HFFc6 (cell line): ENCODE measurements around the gene CCDC61. TPM values are rescaled to one million over a fixed set of nuclear protein-coding genes. Genes with fewer than 3 reads are reported as not detected.

Experiments
- DNase-seq: peaks from one replicate; pipeline ENCODE4 v3.0.0-alpha.2; 2018
- H3K27ac Mint-ChIP-seq: 2 replicates; pipeline ENCODE4 v1.8.0; 2020; ENCODE audit warnings: mild to moderate bottlenecking, mixed read lengths
- H3K27me3 Mint-ChIP-seq: 2 replicates; pipeline ENCODE4 v1.8.0; 2021; ENCODE audit warnings: mild to moderate bottlenecking, moderate library complexity, mixed read lengths; ENCODE audit not compliant: insufficient read depth
- H3K36me3 Mint-ChIP-seq: 2 replicates; pipeline ENCODE4 v1.8.0; 2021; ENCODE audit warnings: low read depth, mixed read lengths
- H3K4me1 Mint-ChIP-seq: 2 replicates; pipeline ENCODE4 v1.8.0; 2020; ENCODE audit warnings: low read depth, mixed read lengths
- H3K4me3 Mint-ChIP-seq: 2 replicates; pipeline ENCODE4 v1.8.0; 2020; ENCODE audit warnings: mild to moderate bottlenecking, moderate library complexity, mixed read lengths
- H3K9me3 Mint-ChIP-seq: 2 replicates; pipeline ENCODE4 v1.8.0; 2020; ENCODE audit warnings: mild to moderate bottlenecking, mixed read lengths
- total RNA-seq, 6 experiments: library from RNA; stranded (reverse); fragmentation: NEBNext Ultra II Directional; extraction: Animal tissue kit (Norgen Biotek cat#: 25700); gene quantifications; 2 replicates in 1 of 6; 3 replicates in 5 of 6; pipeline ENCODE4 v1.2.3, GENCODE V29; 2021
- TF ChIP-seq, protein P1 (sequence below): fragments of 200-600 bp; sonication (generic); IDR thresholded peaks from 2 replicates; pipeline ENCODE4 v1.5.0; 2021; ENCODE audit warnings: antibody characterized with exemption, mild to moderate bottlenecking

Gene CCDC61
- total RNA-seq, 6 experiments from 2014 or later: 8.6 to 13.1 (median 11.0) TPM

DNA sequence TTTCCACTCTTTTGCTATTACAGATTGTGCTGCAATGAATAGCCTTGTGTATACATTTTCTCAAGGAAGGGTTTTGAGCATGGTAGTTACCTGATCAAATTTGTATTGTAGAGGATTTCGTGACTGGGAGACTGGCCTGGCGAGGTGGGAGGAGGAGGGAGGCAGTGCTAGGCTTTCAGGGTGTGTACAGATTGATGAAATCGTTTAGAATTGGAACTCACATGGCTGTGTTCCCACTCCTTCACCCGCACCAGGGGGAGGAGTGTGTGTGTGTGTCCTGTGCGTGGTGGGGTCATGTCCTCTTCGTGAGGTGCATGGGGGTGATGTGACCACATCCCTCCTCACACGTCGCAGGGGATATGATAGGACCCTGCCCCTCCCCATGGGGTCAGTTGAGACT lies 19.3 kb downstream of the CCDC61 start:
- no peak overlapping the region for H3K27ac Mint-ChIP-seq
- no peak overlapping the region for H3K4me3 Mint-ChIP-seq
- peaks cover 4% of the 10 kb centered on the region; the same call in 1 of the 2 replicates for H3K27me3 Mint-ChIP-seq
- TF ChIP-seq, protein P1, sequence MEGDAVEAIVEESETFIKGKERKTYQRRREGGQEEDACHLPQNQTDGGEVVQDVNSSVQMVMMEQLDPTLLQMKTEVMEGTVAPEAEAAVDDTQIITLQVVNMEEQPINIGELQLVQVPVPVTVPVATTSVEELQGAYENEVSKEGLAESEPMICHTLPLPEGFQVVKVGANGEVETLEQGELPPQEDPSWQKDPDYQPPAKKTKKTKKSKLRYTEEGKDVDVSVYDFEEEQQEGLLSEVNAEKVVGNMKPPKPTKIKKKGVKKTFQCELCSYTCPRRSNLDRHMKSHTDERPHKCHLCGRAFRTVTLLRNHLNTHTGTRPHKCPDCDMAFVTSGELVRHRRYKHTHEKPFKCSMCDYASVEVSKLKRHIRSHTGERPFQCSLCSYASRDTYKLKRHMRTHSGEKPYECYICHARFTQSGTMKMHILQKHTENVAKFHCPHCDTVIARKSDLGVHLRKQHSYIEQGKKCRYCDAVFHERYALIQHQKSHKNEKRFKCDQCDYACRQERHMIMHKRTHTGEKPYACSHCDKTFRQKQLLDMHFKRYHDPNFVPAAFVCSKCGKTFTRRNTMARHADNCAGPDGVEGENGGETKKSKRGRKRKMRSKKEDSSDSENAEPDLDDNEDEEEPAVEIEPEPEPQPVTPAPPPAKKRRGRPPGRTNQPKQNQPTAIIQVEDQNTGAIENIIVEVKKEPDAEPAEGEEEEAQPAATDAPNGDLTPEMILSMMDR: no peak
- peaks cover 4% of the 10 kb centered on the region; the same call in 1 of the 2 replicates for H3K36me3 Mint-ChIP-seq
- H3K4me1 Mint-ChIP-seq: peaks cover 11% of the 10 kb centered on the region
- no peaks in the 10 kb centered on the region for H3K9me3 Mint-ChIP-seq
- DNase-seq: no peak

DNA sequence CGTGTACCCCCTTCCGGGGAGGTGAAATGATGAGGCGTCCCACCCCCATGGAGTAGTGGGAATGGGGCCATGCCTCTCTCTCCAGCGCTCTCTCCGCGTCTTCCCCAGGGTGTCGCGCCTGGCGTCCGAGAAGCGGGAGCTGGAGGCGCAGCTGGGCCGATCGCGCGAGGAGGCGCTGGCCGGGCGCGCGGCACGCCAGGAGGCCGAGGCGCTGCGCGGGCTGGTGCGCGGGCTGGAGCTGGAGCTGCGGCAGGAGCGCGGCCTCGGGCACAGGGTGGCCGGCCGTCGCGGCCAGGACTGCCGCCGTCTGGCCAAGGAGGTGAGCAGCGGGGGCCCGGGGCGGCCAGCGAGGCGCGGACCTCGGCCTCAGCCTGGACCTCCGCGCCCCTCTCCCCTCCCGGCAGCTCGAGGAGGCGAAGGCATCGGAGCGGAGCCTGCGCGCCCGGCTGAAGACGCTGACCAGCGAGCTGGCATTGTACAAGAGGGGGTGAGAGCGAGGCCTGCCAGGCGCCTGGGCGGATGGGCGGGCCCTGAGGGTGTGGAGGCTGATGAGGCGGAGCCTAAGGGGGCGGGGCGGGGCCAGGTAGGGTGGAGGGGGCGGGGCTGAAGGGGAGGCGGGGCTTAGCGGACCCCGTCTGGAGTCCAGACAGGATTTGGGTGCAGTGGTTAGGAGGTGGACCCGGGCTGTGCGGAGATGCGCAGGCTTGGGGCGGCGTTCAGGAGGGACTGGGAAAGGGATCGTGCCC lies 19.8 kb downstream of the CCDC61 start:
- no peak for DNase-seq
- Mint-ChIP-seq H3K27me3 (peaks cover 5% of the 10 kb centered on the region; the same call in 1 of the 2 replicates), H3K4me1 (peaks cover 15% of the 10 kb centered on the region), H3K9me3 (no peaks in the 10 kb centered on the region), H3K4me3 (peak overlapping the region; percentile 49; the same call in 1 of the 2 replicates), H3K36me3 (peaks cover 4% of the 10 kb centered on the region; the same call in 1 of the 2 replicates), H3K27ac (no peak overlapping the region)
- TF ChIP-seq, protein P1: no peak

DNA sequence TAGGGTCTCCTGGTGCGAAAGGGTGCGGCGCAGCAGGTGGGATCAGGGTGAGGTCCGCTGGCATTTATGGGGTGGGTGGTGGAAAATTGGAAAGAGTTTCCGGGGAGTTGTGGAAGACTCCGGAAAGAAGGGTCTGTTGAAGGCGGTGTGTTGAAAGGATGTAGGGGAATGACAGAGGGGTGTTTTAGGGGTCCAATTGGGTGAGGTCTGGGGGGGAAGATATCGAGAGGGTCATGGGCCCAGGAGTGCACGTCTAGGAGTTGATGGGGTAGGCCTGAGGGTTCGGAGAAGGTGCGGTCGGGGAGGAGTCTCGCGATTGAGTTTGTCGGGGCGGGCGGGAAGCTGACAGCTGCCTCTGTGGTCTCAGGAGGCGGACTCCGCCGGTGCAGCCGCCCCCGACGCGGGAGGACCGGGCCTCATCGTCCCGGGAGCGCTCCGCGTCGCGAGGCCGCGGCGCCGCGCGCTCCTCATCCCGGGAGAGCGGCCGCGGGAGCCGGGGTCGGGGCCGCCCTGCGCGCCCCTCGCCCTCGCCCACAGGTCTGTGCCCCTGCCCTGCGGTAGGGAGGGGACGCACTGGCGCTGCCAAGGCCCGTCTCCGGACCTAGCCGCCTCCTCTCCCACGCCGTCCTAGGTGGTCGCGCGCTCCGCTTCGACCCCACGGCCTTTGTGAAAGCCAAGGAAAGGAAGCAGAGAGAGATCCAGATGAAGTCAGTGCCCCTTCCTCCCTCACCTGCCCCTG lies 20.6 kb downstream of the CCDC61 start:
- H3K4me1 Mint-ChIP-seq: peaks cover 19% of the 10 kb centered on the region
- no peak overlapping the region for H3K27ac Mint-ChIP-seq
- peak overlapping the region; percentile 90 for H3K4me3 Mint-ChIP-seq

DNA sequence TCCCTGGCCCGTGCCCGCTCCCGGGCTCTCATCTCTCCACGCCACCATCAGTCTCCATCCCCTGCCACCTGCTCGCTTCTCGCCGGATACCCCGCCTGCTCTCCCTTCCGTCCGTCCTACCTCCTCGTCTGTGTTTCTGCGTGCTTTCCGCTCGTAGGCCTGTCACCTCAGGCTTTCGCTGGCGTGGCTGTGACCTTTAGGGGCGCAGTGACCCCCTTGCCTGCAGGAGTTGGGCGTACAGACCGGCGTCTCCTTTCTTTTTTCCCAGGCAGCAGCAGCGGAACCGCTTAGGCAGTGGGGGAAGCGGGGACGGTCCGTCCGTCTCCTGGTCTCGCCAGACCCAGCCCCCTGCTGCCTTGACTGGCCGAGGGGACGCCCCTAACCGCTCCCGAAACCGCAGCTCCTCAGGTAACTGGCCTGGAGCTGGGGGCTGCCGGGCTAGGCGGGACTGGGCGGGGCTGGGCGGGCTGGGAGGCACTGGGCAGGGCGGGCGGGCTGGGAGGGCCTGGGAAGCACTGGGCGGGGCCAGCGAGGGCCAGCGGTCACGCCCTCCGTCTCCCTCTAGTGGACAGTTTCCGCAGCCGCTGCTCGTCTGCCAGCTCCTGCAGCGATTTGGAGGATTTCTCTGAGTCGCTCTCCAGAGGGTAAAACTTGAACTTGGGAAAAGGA lies 21.3 kb downstream of the CCDC61 start:
- peaks cover 19% of the 10 kb centered on the region for H3K4me1 Mint-ChIP-seq
- H3K27me3 Mint-ChIP-seq: peaks cover 10% of the 10 kb centered on the region; the same call in 1 of the 2 replicates
- no peaks in the 10 kb centered on the region for H3K9me3 Mint-ChIP-seq
- H3K4me3 Mint-ChIP-seq: peak overlapping the region; percentile 90
- H3K27ac Mint-ChIP-seq: no peak overlapping the region
- TF ChIP-seq, protein P1: peak; percentile 93
- DNase-seq: peak; percentile 71
- H3K36me3 Mint-ChIP-seq: peaks cover 4% of the 10 kb centered on the region; the same call in 1 of the 2 replicates

More for the DNA sequence above, 20.6 kb downstream of the CCDC61 start:
- Mint-ChIP-seq H3K36me3 (peaks cover 4% of the 10 kb centered on the region; the same call in 1 of the 2 replicates), H3K27me3 (peaks cover 10% of the 10 kb centered on the region; the same call in 1 of the 2 replicates), H3K9me3 (no peaks in the 10 kb centered on the region)
- TF ChIP-seq, protein P1: no peak
- DNase-seq: no peak

DNA sequence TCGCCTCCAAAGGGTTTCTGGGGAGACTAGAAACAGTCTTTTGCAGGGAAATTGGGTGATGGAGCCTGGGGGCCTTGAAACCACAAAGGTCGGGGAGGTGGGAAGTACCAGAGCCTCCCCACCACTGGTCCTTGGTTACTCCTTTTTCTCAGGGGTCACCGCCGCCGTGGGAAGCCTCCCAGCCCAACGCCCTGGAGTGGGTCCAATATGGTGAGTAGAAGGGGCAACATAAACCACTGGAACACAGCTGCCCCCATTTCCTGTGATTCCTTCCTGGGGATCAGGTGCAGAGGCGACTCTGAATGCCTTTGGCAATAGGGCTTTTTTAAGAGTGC lies 21.8 kb downstream of the CCDC61 start:
- H3K27me3 Mint-ChIP-seq: peaks cover 10% of the 10 kb centered on the region; the same call in 1 of the 2 replicates
- no peak for DNase-seq

More for the DNA sequence above, 21.8 kb downstream of the CCDC61 start:
- Mint-ChIP-seq H3K4me1 (peaks cover 19% of the 10 kb centered on the region), H3K27ac (no peak overlapping the region), H3K4me3 (peak overlapping the region; percentile 51; the same call in 1 of the 2 replicates), H3K9me3 (no peaks in the 10 kb centered on the region), H3K36me3 (peaks cover 4% of the 10 kb centered on the region; the same call in 1 of the 2 replicates)
- TF ChIP-seq, protein P1: peak; percentile 58
